GM21447 (cell line): ENCODE measurements around the gene SH3D19.
A peak's percentile ranks its signal among the peaks of the same experiment; 100 is the strongest.
"Not testable (repeated sequence)": the region's sequence is repeated elsewhere in the genome, so short reads cannot be mapped to it uniquely, and the experiment has no call there.

Experiments
- ATAC-seq: cut with Tn5 transposase; IDR thresholded peaks from one replicate; pipeline ENCODE4 v1.9.1; 2021; ENCODE audit not compliant: unreplicated experiment

SH3D19 gene

GRCh38 chr4:151323667-151324066 is 1.7 kb downstream of the SH3D19 start:
- no peak for ATAC-seq

DNA sequence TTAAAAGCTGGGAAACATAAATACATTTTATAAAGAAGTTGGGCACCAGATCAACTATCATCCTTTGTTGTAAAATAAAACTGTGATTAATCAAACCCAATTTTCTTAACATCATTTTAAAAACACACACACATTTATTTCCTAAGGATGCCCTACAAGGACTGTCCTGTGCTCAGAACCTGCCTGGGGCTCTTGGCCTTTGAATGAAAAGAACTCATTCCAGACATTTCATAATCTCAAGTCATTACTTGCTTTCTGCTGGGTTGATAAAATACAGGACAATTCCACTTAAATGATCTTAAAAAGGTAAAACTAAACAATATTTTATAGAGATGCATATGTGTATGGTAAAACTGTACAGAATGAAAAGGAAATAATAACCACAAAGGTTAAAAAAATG is 2.8 kb downstream of the SH3D19 start:
- no peak for ATAC-seq

DNA sequence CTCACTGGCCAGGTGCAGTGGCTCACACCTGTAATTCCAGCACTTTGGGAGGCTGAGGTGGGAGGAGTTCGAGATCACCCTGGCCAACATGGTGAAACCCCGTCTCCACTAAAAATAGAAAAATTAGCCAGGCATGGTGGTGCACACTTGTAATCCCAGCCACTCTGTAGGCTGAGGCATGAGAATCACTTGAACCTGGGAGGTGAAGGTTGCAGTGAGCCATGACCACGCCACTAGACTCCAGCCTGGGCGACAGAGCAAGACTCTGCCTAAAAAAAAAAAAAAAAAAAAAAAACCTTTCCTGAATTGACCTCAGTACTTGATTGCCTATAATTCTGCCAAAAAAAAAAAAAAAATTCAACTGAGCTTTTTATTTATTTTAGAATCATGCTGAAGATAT is 3.2 kb downstream of the SH3D19 start:
- ATAC-seq = not testable (repeated sequence)

DNA sequence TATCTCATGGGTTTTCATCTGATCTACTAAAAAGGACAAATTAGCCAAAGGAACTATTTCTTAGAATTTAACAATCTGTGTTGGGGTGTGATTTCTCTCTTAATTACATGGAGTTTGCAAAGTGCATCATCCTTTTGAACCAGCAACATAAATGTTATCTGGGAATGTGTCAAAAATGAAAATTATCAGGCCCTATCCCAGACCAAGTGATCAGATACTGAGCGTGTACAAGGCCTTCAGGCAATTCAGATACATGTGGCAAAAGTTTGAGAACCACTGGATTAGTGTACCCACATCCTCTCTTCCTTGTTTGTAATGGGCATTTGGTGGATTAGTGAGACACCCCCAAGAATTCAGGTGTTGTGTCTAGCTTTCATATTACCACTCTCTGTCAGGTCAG is 3.8 kb downstream of the SH3D19 start:
- ATAC-seq = no peak

- no peak for ATAC-seq
Measured at GRCh38 chr4:151319490-151319889, 5.9 kb downstream of the SH3D19 start.

- ATAC-seq = no peak
Measured at GRCh38 chr4:151318307-151319006, 6.9 kb downstream of the SH3D19 start.

DNA sequence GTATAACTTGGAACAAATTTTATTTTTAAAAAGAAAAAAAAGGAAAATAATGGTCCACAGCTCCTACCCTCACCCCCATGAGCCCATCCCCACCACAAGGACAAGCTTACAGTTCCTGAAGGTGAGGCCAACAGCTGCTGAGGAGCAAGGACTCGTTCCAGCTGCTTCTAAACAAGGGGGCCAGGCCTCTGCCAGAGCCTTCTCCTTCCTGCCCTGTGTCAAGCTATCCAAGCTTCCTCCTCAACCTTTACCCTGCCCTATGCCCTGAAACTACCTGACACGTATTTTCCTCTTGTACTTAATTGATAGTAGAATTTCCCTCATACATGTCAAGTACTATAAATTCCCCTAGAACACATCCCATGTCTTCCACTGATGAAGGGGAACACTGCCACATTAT is 8.8 kb downstream of the SH3D19 start:
- no peak for ATAC-seq

DNA sequence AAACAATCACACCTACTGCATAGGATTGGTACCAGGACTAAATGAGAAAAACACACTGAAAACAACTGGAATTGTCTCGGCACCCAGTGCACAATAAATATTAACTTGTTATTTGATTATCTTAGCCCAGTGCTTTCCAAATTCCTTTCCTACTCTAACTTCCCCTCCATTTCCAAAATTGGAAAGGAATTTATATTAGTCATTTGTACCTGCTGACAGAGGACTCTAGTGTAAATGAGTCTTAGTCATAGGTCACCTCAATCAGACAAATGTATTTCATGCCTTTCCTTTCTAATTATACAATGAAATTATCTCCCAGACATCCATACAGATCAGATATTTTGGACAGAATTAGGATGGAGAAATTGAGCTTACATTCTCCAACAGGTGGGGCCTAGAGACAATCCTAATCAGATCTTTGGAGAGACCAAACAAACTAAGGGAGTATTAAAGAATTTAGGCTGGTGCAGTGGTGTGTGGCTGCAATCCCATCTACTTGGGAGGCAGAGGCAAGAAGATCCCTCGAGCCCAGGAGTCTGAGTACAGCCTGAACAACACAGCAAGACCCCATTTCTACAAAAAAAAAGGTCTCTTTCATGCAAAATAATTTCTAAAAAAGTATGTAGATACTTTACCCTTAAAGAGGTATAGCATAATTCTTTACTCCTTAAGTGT is 10.1 kb downstream of the SH3D19 start:
- no peak for ATAC-seq

GRCh38 chr4:151314479-151314878 is 10.9 kb downstream of the SH3D19 start:
- ATAC-seq = no peak

DNA sequence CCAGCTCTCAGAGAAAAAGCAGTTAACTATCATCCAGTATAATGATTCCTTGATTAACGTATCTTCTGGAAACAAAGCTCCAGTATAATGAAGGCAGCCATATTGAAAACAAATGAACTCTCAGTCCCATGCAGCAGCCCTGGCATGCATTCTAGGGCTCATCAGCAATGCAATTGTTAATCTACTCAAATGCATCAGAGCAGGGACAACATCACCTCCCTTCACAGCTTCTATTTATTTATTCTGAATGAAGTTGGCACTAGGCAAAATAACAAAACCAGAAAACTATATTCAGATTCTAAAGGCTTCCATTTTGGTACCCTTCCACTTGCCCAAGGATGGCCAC is 11.4 kb downstream of the SH3D19 start:
- no peak for ATAC-seq

DNA sequence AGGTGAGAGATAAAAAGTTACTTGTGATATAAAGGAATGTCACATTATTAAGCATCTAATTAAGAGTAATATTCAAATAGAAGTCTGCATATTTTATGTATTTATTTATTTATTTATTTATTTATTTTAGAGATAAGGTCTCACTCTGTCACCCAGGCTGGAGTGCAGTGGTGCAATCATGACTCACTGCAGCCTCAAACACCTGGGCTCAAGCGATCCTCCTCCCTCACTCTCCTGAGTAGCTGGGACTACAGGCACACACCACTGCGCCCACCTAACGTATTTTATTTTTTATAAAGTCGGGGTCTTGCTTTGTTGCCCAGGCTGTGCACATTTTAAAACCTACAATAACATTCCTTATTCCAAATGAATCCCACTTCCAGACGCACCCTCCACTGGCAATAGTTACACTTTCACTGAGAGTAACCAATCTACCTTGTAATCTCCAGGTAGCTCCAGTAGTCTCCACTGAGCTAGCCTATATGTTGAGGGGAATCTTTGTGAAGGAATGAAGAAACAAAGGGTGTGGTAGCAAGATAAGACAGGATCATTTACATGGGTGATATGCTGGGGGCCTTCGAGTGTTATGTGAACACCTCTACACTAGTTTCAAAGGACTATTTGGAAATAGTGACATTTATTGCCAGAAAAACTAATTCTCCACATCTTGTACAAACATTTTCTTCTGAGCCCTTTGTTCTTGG is 11.9 kb downstream of the SH3D19 start:
- ATAC-seq = no peak

DNA sequence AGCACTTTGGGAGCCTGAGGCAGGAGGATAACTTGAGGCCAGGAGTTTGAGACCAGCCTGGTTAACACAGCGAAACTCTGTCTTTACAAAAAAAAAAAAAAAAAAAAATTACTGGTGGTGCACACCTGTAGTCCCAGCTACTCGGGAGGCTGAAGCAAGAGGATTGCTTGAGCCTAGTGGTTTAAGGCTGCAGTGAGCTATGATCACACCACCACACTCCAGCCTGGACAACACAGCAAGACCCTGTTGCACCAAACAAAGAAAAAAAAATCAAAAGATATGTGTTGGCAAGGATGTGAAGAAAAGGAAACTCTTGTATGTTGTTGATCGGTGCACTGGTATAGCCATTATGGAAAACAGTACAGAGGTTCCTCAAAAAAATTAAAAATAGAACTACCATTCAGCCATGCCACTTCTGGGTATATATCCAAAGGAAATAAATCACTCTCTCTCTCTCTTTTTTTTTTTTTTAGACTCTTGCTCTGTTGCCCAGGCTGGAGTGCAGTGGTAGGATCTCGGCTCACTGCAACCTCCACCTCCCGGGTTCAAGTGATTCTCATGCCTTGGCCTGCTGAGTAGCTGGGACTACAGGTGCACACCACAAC is 15.2 kb downstream of the SH3D19 start:
- ATAC-seq = no peak

GRCh38 chr4:151304755-151305154 is 20.6 kb downstream of the SH3D19 start:
- peak; percentile 81 for ATAC-seq

DNA sequence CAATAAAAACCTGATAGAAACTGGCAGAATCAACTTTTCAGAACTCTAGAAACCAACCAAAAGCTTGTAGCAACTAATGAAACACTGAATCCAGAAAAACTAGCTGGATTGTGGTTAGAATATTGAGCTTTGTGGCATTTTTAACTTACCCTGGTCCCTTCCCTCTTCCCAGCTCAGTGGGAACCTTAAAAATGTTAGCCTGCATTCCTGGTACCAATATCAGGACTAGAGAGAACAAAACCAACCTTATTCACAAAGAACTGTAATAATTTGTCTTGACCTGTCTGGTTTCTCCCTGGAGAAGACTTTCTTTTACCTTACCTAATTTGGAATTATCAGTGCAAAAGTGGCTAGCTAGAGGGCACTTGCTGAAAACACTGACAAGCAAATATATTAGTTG is 21.2 kb downstream of the SH3D19 start:
- ATAC-seq = no peak

DNA sequence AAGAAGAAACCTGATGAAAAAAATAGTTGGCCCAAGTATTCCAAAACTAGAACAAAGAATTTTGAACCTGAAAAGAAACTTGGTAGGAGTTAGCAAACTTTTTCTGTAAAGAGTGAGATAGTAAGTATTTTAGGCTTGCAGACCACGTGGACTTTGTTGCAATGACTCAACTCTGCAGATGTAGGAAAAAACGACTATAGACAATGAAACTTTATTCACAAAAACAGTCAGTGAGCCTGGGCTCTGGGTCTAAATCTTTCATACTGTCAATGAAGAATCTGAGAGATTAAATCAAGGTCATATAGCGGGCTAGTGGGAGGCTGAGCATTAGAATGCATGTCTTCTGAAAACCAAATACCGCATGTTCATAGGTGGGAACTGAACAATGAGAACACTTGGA is 23.0 kb downstream of the SH3D19 start:
- ATAC-seq = no peak

- no peak for ATAC-seq
Measured at GRCh38 chr4:151297170-151297569, 28.2 kb downstream of the SH3D19 start.

DNA sequence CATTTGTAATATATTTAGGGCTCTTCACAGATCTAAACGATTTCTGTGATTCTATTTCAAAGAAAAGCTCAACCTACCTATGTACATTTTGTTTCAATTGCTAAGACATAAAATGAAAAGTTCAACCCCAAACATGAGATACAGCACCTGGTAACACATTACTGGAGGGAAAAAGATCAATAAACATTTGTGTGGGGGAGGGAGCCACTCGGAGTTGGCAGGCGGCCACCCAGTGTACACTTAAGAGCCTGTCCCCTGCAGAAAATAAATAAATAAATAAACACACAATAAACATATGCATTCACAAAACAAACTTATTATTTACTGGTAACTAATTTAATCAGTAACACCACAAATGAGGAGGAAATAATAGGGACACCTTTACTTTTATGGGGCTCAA is 29.2 kb downstream of the SH3D19 start:
- no peak for ATAC-seq

- no peak for ATAC-seq
Measured at GRCh38 chr4:151294833-151295496, 30.4 kb downstream of the SH3D19 start.

- ATAC-seq = no peak
Measured at GRCh38 chr4:151292038-151292437, 33.4 kb downstream of the SH3D19 start.

DNA sequence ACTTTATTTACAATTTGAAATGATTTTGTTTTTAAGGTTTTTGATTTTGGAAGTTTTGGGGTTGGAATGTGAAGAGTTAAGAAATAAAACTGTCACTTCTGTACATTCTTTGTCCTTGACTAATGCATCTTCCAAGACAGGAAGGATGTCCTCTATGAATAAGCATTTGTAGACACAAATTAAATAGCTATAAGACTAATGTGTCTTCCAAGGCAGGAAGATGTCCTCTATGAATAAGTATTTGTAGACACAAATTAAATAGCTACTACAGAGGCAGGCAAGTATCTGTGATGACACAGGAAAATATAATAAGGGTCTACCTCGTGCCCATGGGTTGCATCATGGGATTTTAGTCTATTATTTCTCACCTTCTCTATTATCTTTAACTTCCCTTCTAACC is 33.9 kb downstream of the SH3D19 start:
- no peak for ATAC-seq

- no peak for ATAC-seq
Measured at GRCh38 chr4:151287409-151287808, 38.0 kb downstream of the SH3D19 start.
